Uterus (tissue), 4 donors: ENCODE measurements around the gene SPRYD7. TPM values are rescaled to one million over a fixed set of nuclear protein-coding genes. Genes with fewer than 3 reads are reported as not detected.

Experiments
- DNase-seq, 2 donors: peaks; one replicate each; pipeline ENCODE4 v3.0.0-alpha.2; 2019 to 2020
- H3K27ac ChIP-seq, 2 donors: fragments of 200-600 bp; sonication (generic); 1 replicate in 1 of 2; 2 replicates in 1 of 2; pipeline ENCODE4 v1.5.1; 2016 to 2018
- H3K27me3 ChIP-seq, 2 donors: fragments of 200-600 bp; sonication (generic); one replicate each; pipeline ENCODE4 v1.5.1; 2018 to 2019; ENCODE audit warnings: control low read depth in 1 of 2
- H3K36me3 ChIP-seq, 2 donors: fragments of 200-600 bp; sonication (generic); one replicate each; pipeline ENCODE4 v1.5.1; 2019; ENCODE audit warnings: control low read depth in 1 of 2
- H3K4me1 ChIP-seq, 2 donors: fragments of 200-600 bp; sonication (generic); one replicate each; pipeline ENCODE4 v1.5.1; 2018 to 2019; ENCODE audit warnings: control low read depth in 1 of 2
- H3K4me3 ChIP-seq, 2 donors: fragments of 200-600 bp; sonication (generic); 1 replicate in 1 of 2; 2 replicates in 1 of 2; pipeline ENCODE4 v1.5.1; 2018 to 2019; ENCODE audit warnings: mild to moderate bottlenecking in 1 of 2
- H3K9me3 ChIP-seq, 2 donors: fragments of 200-600 bp; sonication (generic); one replicate each; pipeline ENCODE4 v1.5.1; 2019; ENCODE audit warnings: control low read depth in 1 of 2
- POLR2A ChIP-seq, 2 donors: fragments of 450-650 bp; IDR thresholded peaks; one replicate each; pipeline ENCODE4 v1.6.1; 2016; ENCODE audit warnings: antibody characterized with exemption in 2 of 2, mild to moderate bottlenecking in 1 of 2, moderate library complexity in 1 of 2
- intact Hi-C: fragments of 100-400 bp; cut with DNase I; formaldehyde crosslinking; loops from one replicate; pipeline ENCODE4 v1.15.1; 2023; ENCODE audit warnings: low total_unique reads
- total RNA-seq, 4 donors: library from RNA; depleted of rRNA in 3 of 4; stranded (reverse); fragments of >200 nt in 3 of 4; gene quantifications; one replicate each; pipeline versions ENCODE4 v1.1.0 to v1.2.4, GENCODE V29; 2014 to 2023
- TF ChIP-seq, protein P1 (sequence below), 4 experiments: fragments of 200-600 bp in 2 of 4; fragments of 450-650 bp in 2 of 4; sonication (generic) in 2 of 4; IDR thresholded peaks; one replicate each; pipeline ENCODE4 v1.5.1; 2016 to 2019; ENCODE audit warnings: antibody characterized with exemption in 4 of 4, mild to moderate bottlenecking in 2 of 4, moderate library complexity in 1 of 4
- donor health status: DM: yes; HTN: yes; CAD: no.

Gene SPRYD7
- total RNA-seq, 4 donors from 2014 or later = 0.59 to 10.2 (median 4.3) TPM

DNA sequence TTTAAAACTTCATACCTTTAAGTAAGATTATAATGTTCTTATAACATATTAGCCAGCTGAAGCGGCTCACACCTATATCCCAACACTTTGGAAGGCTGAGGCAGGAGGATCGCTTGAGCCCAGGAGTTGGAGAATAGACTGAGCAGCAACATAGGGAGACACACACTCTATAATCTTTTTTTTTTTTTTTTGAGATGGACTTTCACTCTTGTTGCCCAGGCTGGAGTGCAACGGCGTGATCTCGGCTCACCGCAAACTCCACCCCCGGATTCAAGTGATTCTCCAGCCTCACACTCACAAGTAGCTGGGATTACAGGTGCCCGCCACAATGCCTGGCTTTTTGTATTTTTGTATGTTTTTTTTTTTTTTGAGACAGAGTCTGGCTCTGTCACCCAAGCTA, 37.3 kb downstream of the SPRYD7 start:
- Histone ChIP-seq H3K36me3 (no peaks in the 10 kb centered on the region), H3K4me3 (no peak overlapping the region), H3K27ac (no peak overlapping the region), H3K4me1 (no peaks in the 10 kb centered on the region), H3K27me3 (no peaks in the 10 kb centered on the region), H3K9me3 (no peaks in the 10 kb centered on the region)
- intact Hi-C loops = no loop called here
- TF ChIP-seq, protein P1, sequence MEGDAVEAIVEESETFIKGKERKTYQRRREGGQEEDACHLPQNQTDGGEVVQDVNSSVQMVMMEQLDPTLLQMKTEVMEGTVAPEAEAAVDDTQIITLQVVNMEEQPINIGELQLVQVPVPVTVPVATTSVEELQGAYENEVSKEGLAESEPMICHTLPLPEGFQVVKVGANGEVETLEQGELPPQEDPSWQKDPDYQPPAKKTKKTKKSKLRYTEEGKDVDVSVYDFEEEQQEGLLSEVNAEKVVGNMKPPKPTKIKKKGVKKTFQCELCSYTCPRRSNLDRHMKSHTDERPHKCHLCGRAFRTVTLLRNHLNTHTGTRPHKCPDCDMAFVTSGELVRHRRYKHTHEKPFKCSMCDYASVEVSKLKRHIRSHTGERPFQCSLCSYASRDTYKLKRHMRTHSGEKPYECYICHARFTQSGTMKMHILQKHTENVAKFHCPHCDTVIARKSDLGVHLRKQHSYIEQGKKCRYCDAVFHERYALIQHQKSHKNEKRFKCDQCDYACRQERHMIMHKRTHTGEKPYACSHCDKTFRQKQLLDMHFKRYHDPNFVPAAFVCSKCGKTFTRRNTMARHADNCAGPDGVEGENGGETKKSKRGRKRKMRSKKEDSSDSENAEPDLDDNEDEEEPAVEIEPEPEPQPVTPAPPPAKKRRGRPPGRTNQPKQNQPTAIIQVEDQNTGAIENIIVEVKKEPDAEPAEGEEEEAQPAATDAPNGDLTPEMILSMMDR (IDR thresholded peaks at IDR 0.05) = no peak
- TF ChIP-seq POLR2A (IDR thresholded peaks at IDR 0.05) = no peak
- DNase-seq = no peak

DNA sequence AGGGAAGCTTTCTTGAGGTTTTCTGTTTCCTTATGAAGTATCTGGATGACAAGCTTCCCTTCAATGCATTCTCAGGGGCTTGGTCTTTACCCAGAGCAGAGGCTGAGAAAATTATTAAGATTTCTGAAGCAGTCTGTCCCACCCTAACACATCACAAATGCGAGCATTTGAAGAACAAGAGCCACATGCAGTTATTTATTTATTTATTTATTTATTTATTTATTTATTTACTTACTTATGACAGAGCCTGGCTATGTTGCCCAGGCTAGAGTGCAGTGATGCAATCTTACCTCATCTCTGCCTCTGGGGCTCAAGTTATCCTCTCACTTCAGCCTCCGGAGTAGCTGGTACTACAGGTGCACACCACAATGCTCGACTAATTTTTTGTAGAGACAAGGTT, 38.4 kb downstream of the SPRYD7 start:
- Histone ChIP-seq H3K27me3 (no peaks in the 10 kb centered on the region), H3K4me3 (no peak overlapping the region), H3K36me3 (no peaks in the 10 kb centered on the region), H3K27ac (no peak overlapping the region), H3K4me1 (no peaks in the 10 kb centered on the region), H3K9me3 (no peaks in the 10 kb centered on the region)
- intact Hi-C loops = no loop called here
- no peak for TF ChIP-seq POLR2A (IDR thresholded peaks at IDR 0.05)
- TF ChIP-seq, protein P1 (IDR thresholded peaks at IDR 0.05) = no peak
- no peak for DNase-seq

DNA sequence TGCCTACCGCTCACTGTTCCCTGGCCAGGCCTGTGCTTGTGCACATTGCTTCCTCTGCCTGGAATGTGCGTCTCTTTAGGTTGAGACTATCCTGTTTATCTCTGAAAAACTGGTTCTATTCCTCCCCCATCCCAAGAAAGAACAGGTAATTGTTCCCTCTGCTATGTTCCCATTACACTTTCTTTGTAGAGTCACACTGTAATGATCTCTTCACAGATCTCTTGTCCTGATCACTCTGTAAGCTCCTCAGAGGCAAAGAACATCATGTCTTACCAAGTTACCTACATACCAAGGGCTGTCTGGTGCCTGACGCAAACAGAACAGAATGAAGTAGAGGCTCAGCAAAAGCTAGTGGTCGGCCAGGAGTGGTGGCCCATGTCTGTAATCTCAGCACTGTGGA, 40.3 kb downstream of the SPRYD7 start:
- intact Hi-C loops = no loop called here
- no peak for TF ChIP-seq POLR2A (IDR thresholded peaks at IDR 0.05)
- TF ChIP-seq, protein P1 (IDR thresholded peaks at IDR 0.05) = no peak
- H3K27ac ChIP-seq = no peak overlapping the region
- H3K4me3 ChIP-seq = no peak overlapping the region
- no peak for DNase-seq
- no peaks in the 10 kb centered on the region for H3K36me3 ChIP-seq
- H3K9me3 ChIP-seq = no peaks in the 10 kb centered on the region
- H3K4me1 ChIP-seq = no peaks in the 10 kb centered on the region
- no peaks in the 10 kb centered on the region for H3K27me3 ChIP-seq

DNA sequence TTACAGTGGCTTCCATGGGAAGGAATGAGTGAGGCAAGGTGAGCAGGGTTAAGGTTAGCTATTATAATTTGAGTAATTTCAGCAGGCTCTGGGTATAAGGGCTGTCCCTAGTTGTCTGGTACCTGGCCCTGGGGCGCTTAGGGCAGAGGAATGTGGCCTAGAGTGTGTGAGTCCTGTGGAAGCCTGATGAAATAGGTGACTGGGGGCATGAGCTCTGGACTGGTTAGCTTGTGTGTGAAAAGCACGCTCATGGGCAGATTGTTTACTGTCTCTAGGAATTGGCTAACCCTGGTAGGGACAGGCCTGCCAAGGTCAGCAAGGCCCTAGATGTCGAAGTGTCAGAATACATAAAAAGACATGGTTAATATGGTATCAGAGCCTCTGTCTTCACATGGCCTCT, 42.5 kb downstream of the SPRYD7 start:
- no peak overlapping the region for H3K4me3 ChIP-seq
- H3K27ac ChIP-seq = no peak overlapping the region
- DNase-seq = no peak
- H3K4me1 ChIP-seq = no peaks in the 10 kb centered on the region
- intact Hi-C loops = no loop called here
- H3K27me3 ChIP-seq = no peaks in the 10 kb centered on the region
- H3K9me3 ChIP-seq = no peaks in the 10 kb centered on the region
- no peak for TF ChIP-seq POLR2A (IDR thresholded peaks at IDR 0.05)
- TF ChIP-seq, protein P1 (IDR thresholded peaks at IDR 0.05) = no peak
- H3K36me3 ChIP-seq = no peaks in the 10 kb centered on the region

DNA sequence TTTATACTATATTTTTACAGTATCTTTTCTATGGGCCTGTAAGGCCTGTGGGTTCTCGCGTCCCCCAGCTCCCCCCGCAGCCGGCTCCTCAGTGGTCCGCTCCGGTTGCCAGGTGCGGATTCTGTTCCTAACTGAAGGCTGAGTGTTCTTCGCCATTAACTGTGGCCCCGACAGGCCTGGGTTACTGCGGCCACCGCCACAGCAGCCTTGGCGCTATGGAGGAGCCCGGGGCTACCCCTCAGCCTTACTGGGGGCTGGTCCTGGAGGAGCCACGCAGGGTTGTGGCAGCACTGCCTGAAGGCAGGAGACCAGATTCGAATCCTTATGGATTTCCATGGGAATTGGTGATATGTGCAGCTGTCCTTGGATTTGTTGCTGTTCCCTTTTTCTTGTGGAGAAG, 45.8 kb downstream of the SPRYD7 start:
- TF ChIP-seq, protein P1 (IDR thresholded peaks at IDR 0.05) = no peak
- no peak for TF ChIP-seq POLR2A (IDR thresholded peaks at IDR 0.05)
- Histone ChIP-seq H3K4me3 (no peak overlapping the region), H3K9me3 (no peaks in the 10 kb centered on the region), H3K27ac (no peak overlapping the region), H3K36me3 (no peaks in the 10 kb centered on the region), H3K4me1 (no peaks in the 10 kb centered on the region), H3K27me3 (no peaks in the 10 kb centered on the region)
- intact Hi-C loops = no loop called here
- DNase-seq = no peak
